ENCODE data around the gene RECK. TPM values are rescaled to one million over a fixed set of nuclear protein-coding genes. Genes with fewer than 3 reads are reported as not detected.

The RECK gene
- total RNA-seq, 2 donors from 2014 or later = 4.2 to 5.4 TPM

GRCh38 chr9:36163786-36164170, 127.1 kb downstream of the RECK start:
- H3K27me3 Mint-ChIP-seq = no peaks in the 10 kb centered on the region
- H3K4me1 Mint-ChIP-seq = peaks cover 7% of the 10 kb centered on the region
- H3K4me3 Mint-ChIP-seq = no peak overlapping the region
- no peaks in the 10 kb centered on the region for H3K36me3 Mint-ChIP-seq (ENCODE audit: low read depth)
- no peak for ATAC-seq (replicated peaks)
- peak overlapping the region; percentile 37 for H3K27ac Mint-ChIP-seq
- H3K9me3 Mint-ChIP-seq = no peaks in the 10 kb centered on the region

DNA sequence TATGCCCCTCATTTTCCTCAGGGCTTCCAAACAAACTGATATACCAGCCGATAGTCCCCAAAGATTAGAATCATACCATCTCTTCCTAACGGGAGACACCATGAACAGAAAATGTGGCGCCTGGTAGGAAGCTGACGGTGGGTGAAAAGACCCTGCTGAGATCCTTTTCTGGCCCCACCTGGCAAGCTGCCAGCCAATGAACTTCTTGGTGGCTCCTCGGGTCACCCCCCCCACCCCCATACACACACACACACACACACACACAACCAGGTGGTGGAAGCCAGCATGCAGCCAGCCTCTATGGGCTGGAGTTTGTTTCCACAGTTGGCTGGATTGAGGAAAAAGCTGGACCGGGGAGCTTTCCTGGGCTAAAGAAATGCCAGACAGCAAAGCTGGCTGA, 127.7 kb downstream of the RECK start:
- Mint-ChIP-seq H3K27me3 (no peaks in the 10 kb centered on the region), H3K27ac (no peak overlapping the region), H3K4me3 (no peak overlapping the region), H3K9me3 (no peaks in the 10 kb centered on the region), H3K36me3 (ENCODE audit: low read depth) (no peaks in the 10 kb centered on the region), H3K4me1 (peaks cover 7% of the 10 kb centered on the region)
- no peak for ATAC-seq (replicated peaks)

- no peak for ATAC-seq (replicated peaks)
- H3K36me3 Mint-ChIP-seq (ENCODE audit: low read depth) = no peaks in the 10 kb centered on the region
- no peak overlapping the region for H3K27ac Mint-ChIP-seq
- peak overlapping the region; percentile 74 for H3K4me3 Mint-ChIP-seq
- H3K27me3 Mint-ChIP-seq = no peaks in the 10 kb centered on the region
- peaks cover 7% of the 10 kb centered on the region for H3K4me1 Mint-ChIP-seq
- H3K9me3 Mint-ChIP-seq = no peaks in the 10 kb centered on the region
Measured at GRCh38 chr9:36164989-36165388, 128.3 kb downstream of the RECK start.

- H3K4me3 Mint-ChIP-seq = peak overlapping the region; percentile 74
- ATAC-seq (replicated peaks) = no peak
- H3K9me3 Mint-ChIP-seq = no peaks in the 10 kb centered on the region
- H3K4me1 Mint-ChIP-seq = peaks cover 7% of the 10 kb centered on the region
- no peaks in the 10 kb centered on the region for H3K36me3 Mint-ChIP-seq (ENCODE audit: low read depth)
- no peak overlapping the region for H3K27ac Mint-ChIP-seq
- H3K27me3 Mint-ChIP-seq = no peaks in the 10 kb centered on the region
Measured at GRCh38 chr9:36165826-36166167, 129.1 kb downstream of the RECK start.

GRCh38 chr9:36166168-36166927, 129.6 kb downstream of the RECK start:
- no peaks in the 10 kb centered on the region for H3K9me3 Mint-ChIP-seq
- no peaks in the 10 kb centered on the region for H3K36me3 Mint-ChIP-seq (ENCODE audit: low read depth)
- H3K4me1 Mint-ChIP-seq = peaks cover 2% of the 10 kb centered on the region
- no peak overlapping the region for H3K27ac Mint-ChIP-seq
- peak; percentile 97 for ATAC-seq (replicated peaks)
- peak overlapping the region; percentile 74 for H3K4me3 Mint-ChIP-seq
- H3K27me3 Mint-ChIP-seq = no peaks in the 10 kb centered on the region

DNA sequence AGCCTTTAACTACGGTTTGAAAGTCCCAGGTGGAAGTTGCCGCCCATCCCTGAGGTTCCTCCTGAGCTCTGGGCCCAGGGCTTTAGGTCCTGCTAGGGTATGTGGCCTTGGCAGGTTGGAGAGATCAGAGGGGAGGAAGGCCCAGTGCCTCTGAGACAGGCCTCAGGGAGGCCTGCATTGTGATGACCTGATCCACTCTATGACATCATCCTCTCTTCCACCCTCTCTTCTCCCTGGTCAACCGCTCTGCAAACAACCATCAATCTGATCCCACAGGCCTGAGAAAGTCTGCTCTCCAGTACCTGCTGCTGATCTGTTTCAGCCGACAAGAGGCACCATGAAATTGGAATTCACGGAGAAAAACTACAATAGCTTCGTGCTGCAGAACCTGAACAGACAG, 132.5 kb downstream of the RECK start, which contains the start of gene CCIN:
Gene CCIN (plus strand): TSS at position 223 of the 400 bp plus-strand sequence. CDS start 115 bp downstream, at position 338.
- H3K27ac Mint-ChIP-seq = no peak within 1 kb of the TSS
- ATAC-seq (replicated peaks) = no peak
- H3K27me3 Mint-ChIP-seq = no peaks in the 10 kb centered on the region
- H3K4me1 Mint-ChIP-seq = no peaks in the 10 kb centered on the region
- H3K4me3 Mint-ChIP-seq = no peak within 1 kb of the TSS
- H3K9me3 Mint-ChIP-seq = no peaks in the 10 kb centered on the region
- no peaks in the 10 kb centered on the region for H3K36me3 Mint-ChIP-seq (ENCODE audit: low read depth)

DNA sequence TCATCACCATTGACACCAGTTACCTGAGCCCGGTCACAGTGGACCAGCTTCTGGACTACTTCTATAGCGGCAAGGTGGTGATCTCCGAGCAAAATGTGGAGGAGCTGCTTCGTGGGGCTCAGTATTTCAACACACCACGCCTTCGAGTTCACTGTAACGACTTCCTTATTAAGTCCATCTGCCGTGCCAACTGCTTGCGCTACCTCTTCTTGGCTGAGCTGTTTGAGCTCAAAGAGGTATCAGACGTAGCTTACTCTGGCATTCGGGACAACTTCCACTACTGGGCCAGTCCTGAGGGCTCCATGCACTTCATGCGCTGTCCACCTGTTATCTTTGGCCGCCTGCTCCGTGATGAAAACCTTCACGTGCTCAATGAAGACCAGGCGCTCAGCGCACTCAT, 133.0 kb downstream of the RECK start:
- Mint-ChIP-seq H3K4me3 (no peak overlapping the region), H3K27me3 (no peaks in the 10 kb centered on the region), H3K27ac (no peak overlapping the region), H3K4me1 (no peaks in the 10 kb centered on the region), H3K36me3 (ENCODE audit: low read depth) (no peaks in the 10 kb centered on the region), H3K9me3 (no peaks in the 10 kb centered on the region)
- ATAC-seq (replicated peaks) = no peak

DNA sequence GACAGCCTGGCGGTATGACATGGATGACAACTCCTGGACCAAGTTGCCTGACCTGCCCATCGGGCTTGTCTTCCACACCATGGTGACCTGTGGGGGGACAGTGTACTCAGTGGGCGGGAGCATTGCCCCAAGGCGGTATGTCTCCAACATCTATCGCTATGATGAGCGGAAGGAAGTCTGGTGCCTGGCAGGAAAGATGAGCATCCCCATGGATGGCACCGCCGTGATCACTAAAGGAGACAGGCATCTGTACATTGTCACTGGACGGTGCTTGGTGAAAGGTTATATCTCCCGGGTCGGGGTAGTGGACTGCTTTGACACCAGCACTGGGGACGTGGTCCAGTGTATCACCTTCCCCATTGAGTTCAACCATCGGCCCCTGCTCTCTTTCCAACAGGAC, 133.8 kb downstream of the RECK start:
- no peak overlapping the region for H3K27ac Mint-ChIP-seq
- no peaks in the 10 kb centered on the region for H3K4me1 Mint-ChIP-seq
- H3K27me3 Mint-ChIP-seq = peaks cover 4% of the 10 kb centered on the region
- no peak overlapping the region for H3K4me3 Mint-ChIP-seq
- H3K36me3 Mint-ChIP-seq (ENCODE audit: low read depth) = no peaks in the 10 kb centered on the region
- no peak for ATAC-seq (replicated peaks)
- no peaks in the 10 kb centered on the region for H3K9me3 Mint-ChIP-seq

- H3K27ac Mint-ChIP-seq = no peak overlapping the region
- H3K4me1 Mint-ChIP-seq = no peaks in the 10 kb centered on the region
- no peaks in the 10 kb centered on the region for H3K9me3 Mint-ChIP-seq
- H3K27me3 Mint-ChIP-seq = peaks cover 4% of the 10 kb centered on the region
- H3K4me3 Mint-ChIP-seq = no peak overlapping the region
- no peaks in the 10 kb centered on the region for H3K36me3 Mint-ChIP-seq (ENCODE audit: low read depth)
- no peak for ATAC-seq (replicated peaks)
Measured at GRCh38 chr9:36173861-36174260, 137.1 kb downstream of the RECK start.

Other genes with a start within 250 kb of the RECK start
- gene NPR2, start 245.3 kb upstream of the RECK start, total RNA-seq = 10 to 100 TPM; 11.1 to 11.6 TPM
- gene SPAG8, start 224.7 kb upstream of the RECK start, total RNA-seq = under 1 TPM; 0.43 to 0.58 TPM
- 10 to 100 TPM; 27.7 to 38.0 TPM for gene HINT2, start 221.9 kb upstream of the RECK start, total RNA-seq
- not detected for gene FAM221B, start 208.2 kb upstream of the RECK start, total RNA-seq
- 1 to 10 TPM; 2.4 to 6.8 TPM for gene TMEM8B, start 207.7 kb upstream of the RECK start, total RNA-seq
- gene OR13J1, start 166.5 kb upstream of the RECK start, total RNA-seq = not detected
- gene HRCT1, start 130.7 kb upstream of the RECK start, total RNA-seq = not detected
- not detected for gene SPAAR, start 127.4 kb upstream of the RECK start, total RNA-seq
- not detected for gene OR2S2, start 78.8 kb upstream of the RECK start, total RNA-seq
- gene GLIPR2, start 99.8 kb downstream of the RECK start, total RNA-seq = 10 to 100 TPM; 10.2 to 10.7 TPM
- not detected for gene CCIN, start 132.5 kb downstream of the RECK start, total RNA-seq
- 100 to 1,000 TPM in 1 of 2 donors, 10 to 100 TPM in 1; 69.3 to 166 TPM for gene CLTA, start 154.0 kb downstream of the RECK start, total RNA-seq
- gene GNE, start 221.5 kb downstream of the RECK start, total RNA-seq = 10 to 100 TPM; 19.3 to 19.6 TPM